OCI-LY3 (cell line): ENCODE data around the gene PRSS23.

Experiments used
- CTCF ChIP-seq: fragments of 200-600, 300-600 bp; sonication (generic); IDR thresholded peaks from 2 replicates; pipeline ENCODE4 v1.5.1; 2014; ENCODE audit warnings: antibody characterized with exemption, low read length, low read depth
- EZH2phosphoT487 ChIP-seq: fragments of 200-600 bp; shearing (Covaris generic); IDR thresholded peaks from 2 replicates; pipeline ENCODE4 v1.6.1; 2018; ENCODE audit warnings: antibody characterized with exemption, mixed run types, low read depth

DNA sequence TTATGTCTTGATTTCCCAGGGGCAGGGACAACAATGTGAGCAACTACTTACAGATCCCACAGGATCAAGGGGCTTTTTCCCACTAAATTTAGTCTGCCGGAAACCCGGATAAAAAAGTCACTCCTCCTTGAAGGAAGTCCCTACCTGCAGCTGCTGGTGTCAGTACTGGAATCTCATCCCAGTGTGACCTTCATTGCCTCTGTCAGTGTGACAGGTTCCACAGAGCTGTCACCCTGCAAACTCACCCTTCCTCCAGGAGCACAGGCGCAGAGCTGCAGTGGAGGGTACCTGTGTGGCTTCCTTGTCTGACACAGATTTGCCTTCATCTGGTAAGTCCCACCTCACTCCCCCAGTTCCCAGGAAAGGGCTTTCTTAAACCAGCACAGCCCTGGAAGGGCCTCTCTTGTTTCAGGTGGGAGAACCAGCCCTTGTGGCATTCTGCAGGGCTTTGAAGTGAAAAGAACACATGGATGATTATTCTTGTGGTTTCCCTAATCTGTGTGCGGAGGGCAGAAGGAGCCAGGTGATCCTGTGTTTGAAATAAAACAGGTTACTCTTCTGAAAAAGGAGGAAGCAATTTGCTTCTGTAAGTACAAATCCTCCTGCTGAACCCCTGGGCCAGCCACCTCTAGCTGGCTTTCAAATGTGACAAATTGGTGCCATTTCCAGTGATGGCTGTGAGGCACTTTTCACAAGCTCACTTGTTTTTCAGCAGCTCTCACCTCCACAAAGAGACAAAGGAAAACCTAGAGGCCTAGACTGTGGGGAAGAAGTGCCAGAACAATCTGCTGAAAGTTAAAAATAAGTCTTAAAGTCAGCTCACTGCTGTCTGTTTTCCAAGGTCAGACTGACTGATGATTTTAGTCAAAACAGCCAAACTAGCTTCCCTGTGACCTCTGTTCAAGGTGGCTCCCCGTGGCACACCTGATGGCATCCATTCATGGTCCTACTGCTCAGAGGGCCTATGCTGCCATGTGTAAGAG lies 9.2 kb upstream of the PRSS23 start:
- TF ChIP-seq CTCF (no peak), EZH2phosphoT487 (no peak)
